ENCODE data around the gene NPSR1.
"Not testable (repeated sequence)": the region's sequence is repeated elsewhere in the genome, so short reads cannot be mapped to it uniquely, and the experiment has no call there.

Gene NPSR1

GRCh38 chr7:34657632-34658268, at the start of gene NPSR1:
Gene NPSR1, plus strand, starts transcription at chr7:34658218. Its CDS starts 195 bp downstream, at chr7:34658413.
- DNase-seq: no peak

- peak; percentile 3 for DNase-seq
These were observed 45.4 kb upstream of the NPSR1 start for GRCh38 chr7:34612661-34613060.

- no peak for DNase-seq
These were observed 37.6 kb upstream of the NPSR1 start for GRCh38 chr7:34620425-34620824.

GRCh38 chr7:34622182-34622581, 35.8 kb upstream of the NPSR1 start:
- DNase-seq: no peak

- no peak for DNase-seq
These were observed 35.2 kb upstream of the NPSR1 start for GRCh38 chr7:34622771-34623250.

- DNase-seq: not testable (repeated sequence)
These were observed 29.4 kb upstream of the NPSR1 start for GRCh38 chr7:34628618-34629017.

GRCh38 chr7:34652809-34653208, 5.2 kb upstream of the NPSR1 start:
- DNase-seq: no peak

- no peak for DNase-seq
These were observed 4.2 kb upstream of the NPSR1 start for GRCh38 chr7:34653787-34654186.

- DNase-seq: no peak
These were observed 2.6 kb upstream of the NPSR1 start for GRCh38 chr7:34655384-34655783.

GRCh38 chr7:34656041-34656440, 2.0 kb upstream of the NPSR1 start:
- no peak for DNase-seq

- DNase-seq: no peak
These were observed 1.6 kb downstream of the NPSR1 start for GRCh38 chr7:34659472-34660075.

- DNase-seq: no peak
These were observed 4.2 kb downstream of the NPSR1 start for GRCh38 chr7:34662058-34662708.

- DNase-seq: no peak
These were observed 6.7 kb downstream of the NPSR1 start for GRCh38 chr7:34664755-34665154.

GRCh38 chr7:34672430-34672829, 14.4 kb downstream of the NPSR1 start:
- DNase-seq: no peak

- no peak for DNase-seq
These were observed 15.0 kb downstream of the NPSR1 start for GRCh38 chr7:34673066-34673465.

GRCh38 chr7:34675749-34676374, 17.8 kb downstream of the NPSR1 start:
- DNase-seq: peak; percentile 37

GRCh38 chr7:34677491-34677890, 19.5 kb downstream of the NPSR1 start:
- DNase-seq: no peak

- no peak for DNase-seq
These were observed 29.5 kb downstream of the NPSR1 start for GRCh38 chr7:34687529-34687928.

GRCh38 chr7:34696415-34696814, 38.4 kb downstream of the NPSR1 start:
- no peak for DNase-seq

- DNase-seq: no peak
These were observed 51.8 kb downstream of the NPSR1 start for GRCh38 chr7:34709771-34710170.

- no peak for DNase-seq
These were observed 60.8 kb downstream of the NPSR1 start for GRCh38 chr7:34718867-34719266.

- DNase-seq: no peak
These were observed 61.6 kb downstream of the NPSR1 start for GRCh38 chr7:34719636-34720035.

GRCh38 chr7:34720289-34720688, 62.3 kb downstream of the NPSR1 start:
- DNase-seq: no peak

GRCh38 chr7:34723338-34723737, 65.3 kb downstream of the NPSR1 start:
- DNase-seq: peak; percentile 76

All from eye (tissue), 1 donor.